Skin epidermis (tissue), 12 donors: ENCODE measurements around the gene CFL1.

Experiments
- H3K27ac ChIP-seq, 21 experiments: fragments of 200-600 bp; sonication (generic) in 11 of 21; one replicate each; pipeline ENCODE4 v1.5.0; 2020; ENCODE audit warnings: mild to moderate bottlenecking in 3 of 21, inconsistent platforms in 2 of 21, moderate library complexity in 2 of 21
- H3K4me3 ChIP-seq, 7 experiments: fragments of 200-600 bp; sonication (generic) in 2 of 7; one replicate each; pipeline ENCODE4 v1.5.0; 2020; ENCODE audit warnings: inconsistent platforms in 2 of 7, mild to moderate bottlenecking in 2 of 7, moderate library complexity in 1 of 7

CFL1 gene

DNA sequence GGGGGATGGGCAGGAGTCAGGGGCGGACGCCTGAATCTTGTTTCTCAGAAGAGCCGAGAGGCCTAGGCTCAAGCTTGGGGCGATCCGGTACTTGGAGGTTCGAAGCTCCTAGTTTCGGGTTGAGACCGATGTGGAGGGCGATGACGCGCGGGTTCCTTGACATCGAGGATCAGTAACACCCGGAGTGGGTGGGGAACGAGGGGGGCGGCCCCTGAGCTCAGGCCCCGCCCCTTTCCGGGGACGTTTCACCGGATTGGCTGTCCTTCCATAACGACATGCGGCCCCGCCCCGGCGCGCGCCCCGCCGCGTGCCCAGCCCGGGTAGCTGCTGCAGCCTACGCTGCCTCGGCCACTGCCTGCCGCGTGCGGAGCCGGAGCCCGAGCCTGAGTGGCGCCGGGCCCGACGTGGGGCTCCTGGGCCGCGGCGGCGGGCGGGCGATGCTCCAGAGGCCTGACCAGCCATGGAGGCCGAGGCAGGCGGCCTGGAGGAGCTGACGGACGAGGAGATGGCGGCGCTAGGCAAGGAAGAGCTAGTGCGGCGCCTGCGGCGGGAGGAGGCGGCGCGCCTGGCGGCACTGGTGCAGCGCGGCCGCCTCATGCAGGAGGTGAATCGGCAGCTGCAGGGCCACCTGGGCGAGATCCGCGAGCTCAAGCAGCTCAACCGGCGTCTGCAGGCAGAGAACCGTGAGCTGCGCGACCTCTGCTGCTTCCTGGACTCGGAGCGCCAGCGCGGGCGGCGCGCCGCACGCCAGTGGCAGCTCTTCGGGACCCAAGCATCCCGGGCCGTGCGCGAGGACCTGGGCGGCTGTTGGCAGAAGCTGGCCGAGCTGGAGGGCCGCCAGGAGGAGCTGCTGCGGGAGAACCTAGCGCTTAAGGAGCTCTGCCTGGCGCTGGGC lies 32.6 kb upstream of the CFL1 start, which contains the start of gene CCDC85B:
CCDC85B (plus strand) TSS at position 350 of the 895 bp plus-strand sequence; CDS start at position 461, 111 bp downstream.
- H3K27ac ChIP-seq = peak within 1 kb of the TSS; percentile 60 to 98 (median 89)
- H3K4me3 ChIP-seq = peak within 1 kb of the TSS; percentile 52 to 78 (median 62)

DNA sequence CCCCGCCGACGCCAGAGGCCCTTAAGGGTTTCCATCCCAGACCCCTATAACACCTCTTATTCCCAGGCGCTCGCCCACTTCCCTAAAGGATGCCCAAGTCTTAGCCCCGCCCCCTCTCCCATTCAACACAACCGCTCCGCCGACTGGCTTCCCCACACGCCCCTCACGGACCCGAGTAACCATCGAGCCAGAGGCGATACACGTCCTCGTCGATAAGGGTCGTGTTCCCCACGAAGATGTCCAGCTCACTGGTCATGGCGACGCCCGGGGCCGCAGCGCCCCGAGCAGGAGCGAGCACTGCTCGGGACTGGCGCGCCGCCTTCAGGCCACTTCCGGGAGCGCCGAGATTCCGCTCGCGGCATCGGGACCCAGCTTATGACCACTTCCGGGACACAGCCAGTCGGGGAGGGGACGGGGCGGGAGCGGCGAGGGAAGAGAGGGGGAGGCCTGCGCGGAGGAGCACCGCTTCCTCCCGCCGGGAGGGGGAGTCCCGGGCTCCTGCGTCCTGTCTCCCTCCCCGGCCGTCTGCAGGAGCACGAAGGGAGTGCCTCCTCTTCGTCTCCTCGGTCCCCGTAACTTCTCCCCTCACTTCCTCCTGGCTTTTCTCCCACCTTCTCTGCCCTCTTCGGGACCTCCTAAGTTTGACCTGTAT lies 30.3 kb upstream of the CFL1 start, which contains the start of gene FIBP:
FIBP (minus strand) TSS at position 309 of the 652 bp plus-strand sequence; CDS start at position 256, 53 bp downstream.
- Histone ChIP-seq H3K27ac (peak within 1 kb of the TSS; percentile 47 to 98 (median 89)), H3K4me3 (peak within 1 kb of the TSS; percentile 47 to 78 (median 63))

DNA sequence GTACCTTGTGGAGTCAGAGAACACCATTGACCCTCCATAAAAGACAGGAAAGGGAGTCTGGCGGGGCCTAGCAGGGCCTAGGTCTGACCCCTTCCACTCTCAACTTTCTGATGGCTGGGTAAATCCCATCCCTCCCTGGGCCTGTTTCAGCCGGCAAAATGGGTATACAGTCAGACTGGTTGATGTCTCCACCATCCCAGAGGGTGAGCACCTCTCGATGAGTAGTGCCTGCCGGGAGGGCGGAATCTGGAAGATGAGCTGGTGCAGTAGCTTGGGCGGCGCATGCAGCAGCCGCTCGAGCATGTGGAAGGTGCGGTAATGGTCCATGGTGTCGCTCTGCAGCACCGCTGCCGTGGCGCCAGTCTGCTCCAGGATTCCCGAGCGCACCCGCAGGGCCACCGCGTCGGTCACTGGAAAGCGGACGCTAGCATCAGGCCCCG lies 29.8 kb upstream of the CFL1 start:
- Histone ChIP-seq H3K27ac (peak overlapping the region; percentile 47 to 98 (median 89)), H3K4me3 (peak overlapping the region; percentile 47 to 78 (median 63))

DNA sequence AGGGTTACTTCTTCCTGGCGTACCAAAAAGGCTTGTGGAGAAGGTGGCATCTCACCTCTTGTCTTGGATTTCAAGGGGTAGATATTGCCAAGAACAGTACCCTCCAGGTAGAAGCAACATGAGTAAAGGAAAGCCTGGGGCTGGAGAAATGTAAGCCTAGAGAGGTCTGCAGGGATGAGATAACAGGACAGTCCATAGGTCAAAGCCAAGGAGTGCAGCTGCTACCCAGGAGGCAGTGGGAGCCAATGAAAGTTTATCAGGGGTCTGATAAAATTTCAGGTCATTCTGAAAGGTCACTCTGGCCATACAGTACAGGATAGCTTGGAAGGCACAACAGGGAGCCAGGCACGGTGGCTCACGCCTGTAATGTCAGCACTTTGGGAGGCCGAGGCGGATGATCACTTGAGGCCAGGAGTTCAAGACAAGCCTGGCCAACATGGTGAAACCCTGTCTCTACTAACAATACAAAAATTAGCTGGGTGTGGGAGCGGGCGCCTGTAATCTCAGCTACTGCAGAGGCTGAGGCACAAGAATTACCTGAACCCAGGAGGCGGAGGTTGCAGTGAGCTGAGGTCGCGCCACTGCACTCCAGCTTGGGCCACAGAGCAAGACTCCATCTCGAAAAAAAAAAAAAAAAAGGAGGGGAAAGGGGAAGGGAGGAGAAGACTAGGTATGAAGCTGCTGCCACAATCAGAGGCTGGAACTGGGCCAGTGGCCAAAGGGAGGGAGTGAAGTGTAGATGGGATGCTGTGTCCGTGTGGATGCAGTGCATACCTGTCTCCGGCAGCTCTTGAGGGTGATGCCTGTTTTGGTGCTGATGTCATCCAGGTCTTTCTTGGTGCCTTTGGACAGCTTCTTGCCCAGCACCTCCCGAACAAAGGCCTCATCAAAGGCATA lies 29.1 kb upstream of the CFL1 start:
- Histone ChIP-seq H3K4me3 (peak overlapping the region; percentile 47 to 78 (median 63)), H3K27ac (peak overlapping the region in 20 of 21 experiments; percentile 80 to 98 (median 89))

DNA sequence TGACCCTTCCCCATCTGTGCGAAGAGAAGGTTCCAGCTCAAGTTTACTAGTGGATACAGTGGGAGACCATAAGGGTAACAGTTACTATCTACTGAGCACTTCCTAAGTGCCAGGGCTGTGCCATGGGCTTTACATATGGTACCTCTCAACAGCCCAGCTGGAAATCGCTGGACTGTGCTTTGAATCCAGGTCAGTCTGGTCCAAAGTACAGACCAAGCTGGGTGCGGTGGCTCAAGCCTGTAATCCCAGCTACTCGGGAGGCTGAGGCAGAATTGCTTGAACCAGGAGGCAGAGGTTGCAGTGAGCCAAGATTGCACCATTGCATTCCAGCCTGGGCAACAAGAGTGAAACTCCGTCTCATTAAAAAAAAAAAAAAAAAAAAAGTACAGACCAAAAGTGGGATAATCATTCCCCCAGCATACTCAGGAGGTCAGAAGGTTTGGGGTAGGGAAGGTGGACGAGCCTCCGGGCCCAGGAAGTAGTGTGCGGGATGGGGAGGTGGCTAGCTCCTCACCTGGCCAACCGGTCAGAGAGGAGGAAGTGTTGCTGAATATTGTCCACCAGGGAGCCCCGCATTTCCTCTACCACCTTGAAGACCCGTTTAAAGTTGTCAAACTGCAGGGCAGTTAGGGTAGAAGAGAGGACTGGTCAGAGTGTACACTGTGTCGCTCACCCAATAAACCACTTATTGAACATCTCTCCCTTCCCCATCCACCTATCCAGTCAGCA lies 28.0 kb upstream of the CFL1 start:
- H3K27ac ChIP-seq = no peak overlapping the region
- H3K4me3 ChIP-seq = no peak overlapping the region

DNA sequence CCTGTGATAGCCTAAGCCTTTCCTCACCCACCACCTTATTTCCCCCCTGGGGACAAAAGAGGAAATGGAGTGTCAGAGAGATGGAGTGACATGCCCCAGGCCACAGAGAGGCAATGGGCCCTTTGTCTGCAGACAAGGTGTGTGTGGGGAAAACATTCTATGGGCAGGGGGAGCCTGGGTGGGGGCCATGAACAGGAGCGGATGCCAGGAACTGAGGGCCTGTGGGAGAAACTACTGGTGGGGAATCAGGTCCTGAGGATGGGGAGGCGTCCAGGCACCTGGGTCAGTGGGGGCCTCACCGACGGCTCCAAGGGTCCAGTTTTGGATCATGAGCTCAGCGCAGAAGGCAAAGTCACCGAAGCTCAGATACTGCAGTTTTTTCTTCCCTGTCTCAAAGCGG lies 27.3 kb upstream of the CFL1 start:
- no peak overlapping the region for H3K4me3 ChIP-seq
- no peak overlapping the region for H3K27ac ChIP-seq

DNA sequence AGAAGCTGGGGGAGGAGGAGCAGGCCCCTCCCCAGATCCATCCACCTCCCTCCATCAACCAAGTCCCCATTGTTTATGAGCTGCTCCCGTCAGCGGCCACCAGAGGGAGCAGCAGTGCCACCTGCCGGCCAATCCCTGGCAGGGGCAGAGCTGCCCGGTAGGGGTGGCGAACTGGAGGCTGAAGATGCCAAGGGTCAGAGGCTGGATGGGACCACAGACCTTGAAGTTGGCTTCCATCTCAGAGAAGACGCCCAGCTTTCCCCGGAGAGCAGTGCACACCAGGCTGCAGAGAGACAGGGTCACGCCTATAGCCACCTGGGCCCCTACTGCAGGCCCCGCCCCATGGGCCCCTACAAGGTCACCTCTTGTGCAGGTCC lies 26.7 kb upstream of the CFL1 start:
- Histone ChIP-seq H3K27ac (no peak overlapping the region), H3K4me3 (no peak overlapping the region)

DNA sequence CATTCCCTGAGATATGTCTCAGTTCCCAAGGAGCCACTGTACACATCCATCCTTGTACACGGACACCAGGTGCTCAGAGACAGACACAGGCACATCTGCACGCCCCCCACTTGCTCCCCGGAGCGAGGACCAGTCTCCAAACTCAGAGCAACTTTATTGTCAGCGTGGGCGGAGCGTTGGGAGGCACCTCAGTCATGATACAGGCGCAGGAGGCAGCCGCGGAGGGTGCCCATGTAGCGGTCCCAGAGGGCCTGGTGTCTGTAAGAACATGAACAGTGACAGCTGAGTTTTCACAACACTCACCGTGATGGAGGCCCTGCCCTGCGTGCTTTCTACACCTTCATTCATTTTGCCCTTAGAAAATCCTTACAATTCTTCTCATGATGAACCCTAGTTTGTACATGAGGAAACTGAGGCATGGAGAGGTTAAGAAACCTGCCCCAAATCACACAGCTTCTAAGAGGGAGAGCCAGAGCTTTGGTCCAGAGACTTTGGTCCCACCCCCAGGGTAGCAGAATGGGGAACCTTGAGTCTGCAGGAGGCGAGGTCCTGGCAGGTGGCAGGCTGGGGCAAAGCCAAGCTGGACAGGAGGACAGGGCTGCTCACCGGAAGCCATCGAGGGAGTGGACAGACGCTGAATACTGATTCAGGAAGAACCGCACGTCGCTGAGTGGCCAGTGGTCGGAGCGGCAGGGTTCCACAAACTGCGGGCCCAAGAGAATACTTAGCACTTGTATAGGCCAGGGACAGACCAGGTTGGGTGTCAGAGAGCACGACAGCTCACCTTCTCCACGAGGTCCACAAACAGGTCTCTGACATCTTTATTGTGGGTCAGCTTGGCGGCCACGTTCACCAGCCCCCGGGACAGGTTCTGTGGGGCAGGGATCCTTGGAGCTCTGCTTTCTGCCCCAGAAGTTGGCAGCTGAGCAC lies 26.1 kb upstream of the CFL1 start:
- no peak overlapping the region for H3K27ac ChIP-seq

DNA sequence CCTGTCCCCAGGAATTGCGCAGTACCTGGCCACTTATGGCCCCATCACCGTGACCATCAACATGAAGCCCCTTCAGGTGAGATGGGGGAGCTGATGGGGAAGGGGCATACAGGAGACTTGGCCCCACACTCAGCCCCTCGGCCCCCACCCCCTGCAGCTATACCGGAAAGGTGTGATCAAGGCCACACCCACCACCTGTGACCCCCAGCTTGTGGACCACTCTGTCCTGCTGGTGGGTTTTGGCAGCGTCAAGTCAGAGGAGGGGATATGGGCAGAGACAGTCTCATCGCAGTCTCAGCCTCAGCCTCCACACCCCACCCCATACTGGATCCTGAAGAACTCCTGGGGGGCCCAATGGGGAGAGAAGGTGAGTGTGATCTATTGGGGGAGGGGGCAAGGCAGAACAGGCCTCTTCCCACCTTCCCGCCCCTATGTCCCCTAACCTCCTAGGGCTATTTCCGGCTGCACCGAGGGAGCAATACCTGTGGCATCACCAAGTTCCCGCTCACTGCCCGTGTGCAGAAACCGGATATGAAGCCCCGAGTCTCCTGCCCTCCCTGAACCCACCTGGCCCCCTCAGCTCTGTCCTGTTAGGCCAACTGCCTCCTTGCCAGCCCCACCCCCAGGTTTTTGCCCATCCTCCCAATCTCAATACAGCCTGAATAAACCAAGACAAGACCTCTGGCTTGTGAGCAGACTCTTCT lies 25.2 kb upstream of the CFL1 start:
- no peak overlapping the region for H3K4me3 ChIP-seq

More for the DNA sequence above, 26.1 kb upstream of the CFL1 start:
- H3K4me3 ChIP-seq = no peak overlapping the region

DNA sequence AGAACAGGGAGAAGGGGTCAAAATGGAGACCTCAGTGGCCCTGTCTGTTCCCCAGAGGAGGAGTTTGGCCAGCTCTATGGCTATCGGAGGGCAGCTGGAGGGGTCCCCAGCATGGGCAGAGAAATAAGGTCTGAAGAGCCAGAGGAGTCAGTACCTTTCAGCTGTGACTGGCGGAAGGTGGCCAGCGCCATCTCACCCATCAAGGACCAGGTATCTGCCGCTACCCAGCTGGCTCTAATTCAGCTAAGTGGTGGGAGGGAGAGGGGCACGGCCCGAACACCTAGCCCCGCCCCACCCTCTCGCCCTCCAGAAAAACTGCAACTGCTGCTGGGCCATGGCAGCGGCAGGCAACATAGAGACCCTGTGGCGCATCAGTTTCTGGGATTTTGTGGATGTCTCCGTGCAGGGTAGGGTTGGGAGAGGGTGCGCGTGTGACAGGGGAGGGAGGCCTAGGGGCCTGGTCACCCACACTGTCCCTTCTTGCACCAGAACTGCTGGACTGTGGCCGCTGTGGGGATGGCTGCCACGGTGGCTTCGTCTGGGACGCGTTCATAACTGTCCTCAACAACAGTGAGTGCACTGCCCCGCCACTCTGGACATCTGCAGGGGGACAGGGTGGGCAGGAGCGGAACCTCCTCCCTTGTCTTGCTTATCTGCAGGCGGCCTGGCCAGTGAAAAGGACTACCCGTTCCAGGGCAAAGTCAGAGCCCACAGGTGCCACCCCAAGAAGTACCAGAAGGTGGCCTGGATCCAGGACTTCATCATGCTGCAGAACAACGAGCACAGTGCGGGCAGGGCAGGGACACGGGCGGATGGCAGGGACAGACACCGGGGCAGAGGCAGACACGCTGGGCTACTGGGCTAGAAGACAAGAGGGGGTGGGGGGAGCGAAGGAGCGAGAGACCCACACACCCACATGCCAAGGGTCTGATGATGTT lies 24.4 kb upstream of the CFL1 start:
- H3K27ac ChIP-seq = no peak overlapping the region
- no peak overlapping the region for H3K4me3 ChIP-seq

More for the DNA sequence above, 25.2 kb upstream of the CFL1 start:
- H3K27ac ChIP-seq = no peak overlapping the region

DNA sequence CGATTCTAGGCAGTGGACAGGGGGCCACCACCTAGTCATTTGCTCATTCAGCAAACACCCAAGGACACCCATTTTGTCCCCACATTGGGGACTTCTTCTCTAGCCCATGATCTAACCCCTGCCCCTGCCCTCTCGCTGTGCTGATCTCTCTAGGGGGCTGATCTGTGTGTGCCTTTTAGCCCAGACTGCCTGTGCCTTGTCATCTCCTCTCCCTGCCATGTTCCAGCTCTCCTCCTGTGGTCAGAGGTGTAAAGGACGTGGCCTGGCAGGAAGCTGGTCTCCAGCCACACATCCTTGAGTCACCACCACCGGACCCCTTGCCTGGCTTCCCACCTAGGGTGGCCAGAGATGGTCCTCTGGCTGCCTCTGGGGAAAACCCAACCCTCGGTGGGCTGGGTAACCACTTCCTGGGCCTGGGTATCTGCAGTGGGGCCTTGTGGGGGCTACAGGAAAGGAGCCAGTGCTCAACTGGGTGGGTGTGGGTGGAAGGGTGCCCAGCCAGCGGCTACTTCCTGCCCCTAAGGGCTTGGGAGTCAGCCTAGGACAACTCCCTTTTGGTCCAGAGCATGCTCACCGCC lies 23.0 kb upstream of the CFL1 start:
- Histone ChIP-seq H3K4me3 (no peak overlapping the region), H3K27ac (peak overlapping the region in 5 of 21 experiments; percentile 7 to 86 (median 57))

DNA sequence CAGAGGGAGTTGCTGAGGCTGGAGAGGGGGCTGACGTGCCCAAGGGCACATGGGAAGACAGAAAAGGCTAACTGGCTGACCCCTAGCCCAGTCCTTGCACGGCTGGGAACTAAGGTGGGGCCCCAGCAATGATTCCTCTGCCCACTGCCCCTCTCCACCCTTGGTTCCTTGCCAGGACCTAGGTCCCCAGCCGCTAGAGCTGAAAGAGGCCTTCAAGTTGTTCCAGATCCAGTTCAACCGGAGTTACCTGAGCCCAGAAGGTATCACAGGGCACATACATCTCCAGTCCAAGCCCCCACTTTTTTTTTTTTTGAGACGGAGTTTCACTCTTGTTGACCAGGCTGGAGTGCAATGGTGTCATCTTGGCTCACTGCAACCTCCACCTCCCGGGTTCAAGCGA lies 22.0 kb upstream of the CFL1 start:
- Histone ChIP-seq H3K27ac (peak overlapping the region in 8 of 21 experiments; percentile 0 to 86 (median 58)), H3K4me3 (peak overlapping the region in 1 of 7 experiments; percentile 15)

DNA sequence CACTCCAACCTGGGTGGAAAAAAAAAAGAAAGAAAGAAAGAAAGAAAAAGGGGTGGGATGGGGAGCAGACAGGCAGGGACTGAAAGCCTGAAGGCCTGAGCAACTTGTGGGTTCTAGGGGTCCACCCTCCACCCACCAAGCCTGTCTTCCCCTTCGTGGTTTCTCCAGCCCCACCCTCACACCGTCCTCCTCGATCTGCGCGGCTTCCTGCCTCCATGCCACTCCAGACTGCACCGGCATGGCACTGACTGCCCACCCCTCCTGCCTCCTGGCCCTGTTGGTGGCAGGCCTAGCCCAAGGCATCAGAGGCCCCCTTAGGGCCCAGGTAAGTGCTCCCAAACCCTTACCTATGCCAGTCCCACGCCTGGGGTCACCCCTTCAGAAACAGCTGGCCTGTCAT lies 21.6 kb upstream of the CFL1 start, which contains the start of gene CTSW:
CTSW (plus strand) TSS at position 221 of the 400 bp plus-strand sequence; CDS start at position 239, 18 bp downstream.
- peak within 1 kb of the TSS in 1 of 7 experiments; percentile 15 for H3K4me3 ChIP-seq
- H3K27ac ChIP-seq = peak within 1 kb of the TSS in 9 of 21 experiments; percentile 0 to 86 (median 57)

DNA sequence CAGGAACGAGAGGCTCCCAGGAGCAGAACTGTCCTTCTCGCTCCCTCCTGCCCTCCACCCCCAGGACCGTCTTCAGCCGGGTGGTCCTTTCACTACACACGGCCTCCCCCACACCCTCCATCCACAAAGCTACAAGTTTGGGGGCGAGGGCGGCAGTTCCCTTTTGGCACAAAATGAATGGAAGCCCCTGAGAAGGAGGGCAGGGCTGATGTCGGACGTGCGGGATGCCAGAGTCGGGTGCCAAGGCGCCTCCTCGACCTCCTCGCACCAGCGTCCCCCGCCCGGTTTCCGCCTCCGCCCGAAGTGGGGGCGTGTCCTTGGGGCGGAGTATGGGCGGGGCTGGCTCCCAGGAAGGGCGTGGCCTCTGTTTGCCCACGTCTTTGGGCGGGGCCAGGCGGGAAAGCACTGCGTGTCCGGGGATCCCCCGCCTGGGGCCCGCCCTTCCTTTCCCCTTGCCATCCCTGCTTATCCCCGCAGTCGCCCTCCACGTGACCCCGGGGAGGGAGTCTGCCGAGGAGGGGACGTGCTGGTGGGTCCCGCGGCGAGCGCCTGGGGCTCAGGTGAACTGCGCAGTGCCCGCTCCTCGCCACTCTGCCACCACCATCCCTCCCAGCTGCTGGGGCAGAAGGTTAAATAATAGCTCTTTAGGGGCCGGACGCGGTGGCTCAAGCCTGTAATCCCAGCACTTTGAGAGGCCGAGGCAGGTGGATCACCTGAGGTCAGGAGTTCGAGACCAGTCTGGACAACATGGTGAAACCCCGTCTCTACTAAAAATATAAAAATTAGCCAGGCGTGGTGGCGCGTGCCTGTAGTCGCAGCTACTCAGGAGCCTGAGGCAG lies 15.6 kb upstream of the CFL1 start:
- Histone ChIP-seq H3K27ac (peak overlapping the region; percentile 49 to 95 (median 84)), H3K4me3 (peak overlapping the region; percentile 36 to 54 (median 44))
